22Rv1 (cell line): Measurements from ENCODE around the gene ALKBH6.

Experiments
- H3K27ac ChIP-seq: fragments of 450-650 bp; 2 replicates; pipeline ENCODE4 v1.5.1; 2017
- CTCF ChIP-seq: fragments of 450-650 bp; IDR thresholded peaks from 2 replicates; pipeline ENCODE4 v1.5.1; 2017; ENCODE audit warnings: mild to moderate bottlenecking
- ZFX ChIP-seq: fragments of 450-650 bp; IDR thresholded peaks from 2 replicates; pipeline ENCODE4 v1.6.1; 2017; ENCODE audit warnings: antibody characterized with exemption, borderline replicate concordance

The ALKBH6 gene

DNA sequence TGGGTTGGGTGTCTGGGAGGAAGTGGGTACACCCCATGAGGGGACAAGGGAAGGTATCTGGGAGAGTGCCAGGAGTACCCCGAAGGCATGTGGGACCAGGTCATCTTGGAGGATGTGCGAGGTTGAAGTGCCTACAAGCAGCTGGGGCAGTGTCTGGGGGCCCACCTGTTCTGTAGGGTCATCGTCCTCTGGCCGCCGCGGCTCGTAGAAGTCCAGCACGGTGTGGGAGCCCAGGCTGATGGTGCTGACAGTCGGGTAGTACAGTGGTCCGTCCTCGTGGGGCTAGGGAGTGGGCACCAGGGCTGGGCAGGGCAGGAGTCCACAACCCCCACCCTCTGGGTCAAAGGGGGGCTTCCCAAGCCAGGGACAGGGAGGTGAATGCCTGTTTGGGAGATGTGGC, 3.6 kb downstream of the ALKBH6 start:
- H3K27ac ChIP-seq: peak overlapping the region; percentile 67; the same call in 1 of the 2 replicates
- TF ChIP-seq CTCF: no peak

DNA sequence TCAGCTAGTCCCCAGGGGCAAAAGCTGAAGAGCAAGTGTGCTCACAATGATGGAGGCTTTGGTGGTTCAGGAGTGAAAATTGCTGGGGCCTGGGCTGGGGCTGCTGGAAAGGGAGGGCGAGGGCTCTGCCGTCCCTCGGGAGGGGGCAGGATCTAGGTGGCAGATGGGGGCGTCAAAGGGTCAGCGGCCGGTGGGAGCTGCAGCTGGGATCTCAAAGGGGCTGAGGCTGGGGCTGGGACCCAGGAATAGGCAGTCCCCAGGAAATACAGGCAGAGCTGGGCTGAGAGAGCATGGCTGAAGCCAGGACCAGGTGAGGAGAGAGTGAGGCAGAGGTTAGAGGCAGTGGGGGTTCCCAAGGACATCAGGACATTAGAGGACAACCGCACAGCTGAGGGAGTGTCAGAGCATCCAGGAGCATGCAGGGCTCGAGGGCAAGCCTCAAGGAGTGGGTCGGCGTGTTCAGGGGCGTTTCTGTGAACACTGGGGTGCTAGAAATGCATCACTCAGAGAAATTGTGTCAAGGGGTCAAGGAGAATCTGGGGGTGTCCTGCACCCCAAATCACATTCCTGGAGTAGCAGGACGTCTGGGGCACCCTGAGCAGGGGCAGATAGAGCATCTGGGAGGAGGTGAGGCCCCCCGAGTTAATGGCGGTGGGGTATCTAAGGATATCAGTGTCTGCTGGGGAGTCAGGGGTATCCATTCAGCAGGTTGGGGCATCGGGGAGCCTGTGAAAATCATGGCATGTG, 4.2 kb downstream of the ALKBH6 start:
- TF ChIP-seq ZFX (no peak), CTCF (no peak)

DNA sequence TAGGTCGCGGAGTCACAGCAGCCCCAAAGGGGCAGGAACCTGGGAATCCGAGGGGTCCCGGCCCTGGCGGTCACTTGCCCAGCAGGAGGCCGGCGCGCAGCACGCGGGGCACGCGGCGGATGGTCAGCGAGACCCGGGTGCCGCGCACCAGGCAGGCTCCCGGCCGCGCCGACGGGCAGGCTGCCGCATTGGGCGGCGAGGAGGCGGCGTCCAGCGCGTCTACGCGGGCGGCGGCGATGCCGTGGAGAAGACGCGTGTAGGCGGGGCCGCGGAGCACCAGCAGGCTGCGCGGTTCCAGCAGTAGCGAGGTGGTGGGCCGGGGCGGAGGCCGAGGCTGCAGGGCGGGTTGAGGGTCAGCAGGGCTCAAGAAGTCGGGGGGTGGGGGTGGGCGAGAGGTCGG, 4.8 kb downstream of the ALKBH6 start:
- TF ChIP-seq CTCF (no peak), ZFX (no peak)
- H3K27ac ChIP-seq: peak overlapping the region; percentile 93

More for the DNA sequence above, 4.2 kb downstream of the ALKBH6 start:
- peak overlapping the region; percentile 93 for H3K27ac ChIP-seq

DNA sequence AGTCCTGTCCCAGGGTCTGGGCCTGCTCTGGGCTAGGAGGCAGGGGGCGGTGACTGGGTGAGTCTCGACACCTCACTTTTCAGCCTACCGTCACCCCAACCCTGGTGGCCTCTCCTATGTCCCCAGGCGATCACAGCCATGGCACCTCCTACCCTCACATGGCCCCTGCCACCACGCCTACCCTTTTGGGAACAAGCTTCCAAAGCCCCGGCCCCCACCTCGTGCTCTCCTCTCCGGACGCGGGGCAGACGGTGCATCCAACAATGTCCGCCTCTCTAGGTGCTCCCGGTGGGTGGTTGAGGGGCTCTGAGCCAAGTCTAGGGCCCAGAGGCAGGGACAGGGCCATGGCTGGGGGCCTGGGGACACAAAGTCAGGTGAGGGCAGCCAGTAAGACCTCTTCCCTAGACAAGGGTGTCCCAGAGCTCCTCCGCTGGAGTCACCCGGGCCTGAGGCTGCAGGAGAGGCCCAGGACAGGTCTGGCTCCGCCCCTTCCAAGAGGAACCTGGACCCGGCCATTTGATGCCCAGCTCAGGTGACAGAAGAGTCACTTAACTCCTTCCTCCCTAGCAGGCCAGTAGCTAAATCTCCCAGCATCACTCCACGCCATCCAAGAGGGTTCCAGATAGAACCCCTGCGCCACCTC, 5.6 kb downstream of the ALKBH6 start, which contains the start of gene SYNE4:
TSS of gene SYNE4 (minus strand) at position 478 of the 643 bp plus-strand sequence. CDS start at position 346, 132 bp downstream.
- TF ChIP-seq CTCF (no peak), ZFX (no peak)
- peak within 1 kb of the TSS; percentile 93 for H3K27ac ChIP-seq

DNA sequence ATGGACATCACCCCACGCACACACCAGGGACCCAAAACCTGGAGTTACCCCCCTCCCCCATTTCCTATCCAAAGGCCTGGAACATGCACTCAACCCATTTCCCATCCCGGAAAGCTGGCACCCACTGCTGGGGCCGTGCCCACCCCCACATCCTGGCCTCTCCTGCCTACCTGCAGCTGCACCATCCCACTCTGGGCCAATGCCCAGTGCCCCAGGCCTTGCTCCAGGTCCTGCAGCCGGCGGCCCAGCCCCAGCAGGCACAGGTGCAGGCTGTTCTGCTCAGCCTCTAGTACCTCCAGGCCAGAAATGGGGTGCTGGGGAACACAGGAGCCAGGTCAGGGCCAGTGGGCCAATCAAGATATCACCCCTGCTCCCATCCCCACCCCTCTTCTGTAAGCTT, 7.1 kb downstream of the ALKBH6 start:
- TF ChIP-seq CTCF (no peak), ZFX (no peak)
- peak overlapping the region; percentile 93 for H3K27ac ChIP-seq

GRCh38 chr19:36003284-36003683, 10.7 kb downstream of the ALKBH6 start:
- no peak overlapping the region for H3K27ac ChIP-seq
- TF ChIP-seq CTCF (no peak), ZFX (no peak)

DNA sequence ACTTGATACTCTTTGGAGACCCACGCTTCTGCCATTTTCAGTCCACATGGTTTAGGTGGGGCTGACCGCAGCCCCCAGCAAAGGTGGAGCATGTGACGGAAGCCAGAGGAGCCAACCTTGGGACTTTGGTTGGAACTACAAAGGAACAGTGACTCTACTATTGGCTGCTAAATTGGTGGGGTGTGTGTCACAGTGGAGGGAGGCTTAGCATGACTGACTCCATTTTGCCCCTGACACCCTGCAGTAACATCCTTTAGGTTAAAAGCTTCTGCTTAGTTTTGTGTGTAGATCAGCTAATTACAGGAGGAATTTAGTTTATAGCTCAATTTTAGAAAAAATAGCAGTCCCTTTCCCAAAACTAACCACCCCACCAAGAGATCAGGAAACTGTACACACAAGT, 12.4 kb downstream of the ALKBH6 start:
- TF ChIP-seq CTCF (no peak), ZFX (no peak)
- H3K27ac ChIP-seq: no peak overlapping the region
